HepG2 (cell line): ENCODE results near the gene RCBTB2. TPM values are rescaled to one million over a fixed set of nuclear protein-coding genes. Genes with fewer than 3 reads are reported as not detected.

Source experiments
- ATAC-seq: fragments of 200-7000 bp; cut with Tn5 transposase; 3 replicates; pipeline ENCODE4 v1.9.1; 2020; ENCODE audit warnings: mild to moderate bottlenecking, moderate library complexity
- BruUV-seq: library from RNA; stranded (reverse); fragments of 400-500 nt; replicated peaks from 2 replicates; lab custom pipeline; 2021; lab: Mats Ljungman, UMichigan
- CTCF ChIA-PET: fragments of 300-600 bp; formaldehyde crosslinking; extraction: SDS; loops from one replicate; lab custom pipeline; 2021; ENCODE audit warnings: low total read pairs, inconsistent platforms, low intra/inter-chr PET ratio; lab: Yijun Ruan, JAX
- POLR2A ChIA-PET: fragments of 350-600 bp; sonication (Branson Sonifier 250); formaldehyde crosslinking; loops from one replicate; lab custom pipeline; 2020; ENCODE audit warnings: antibody characterized with exemption, inconsistent platforms; lab: Yijun Ruan, JAX
- DNase-seq: peaks from one replicate; pipeline ENCODE4 v3.0.0-alpha.2; 2015; ENCODE audit warnings: low spot score
- FAIRE-seq: peaks from 3 replicates; lab custom pipeline; 2011; peaks lifted over from hg19 to GRCh38; lab: Jason Lieb, UNC
- H2AFZ ChIP-seq: one replicate; pipeline ENCODE4 v1.6.1; 2011; ENCODE audit warnings: low read length, inconsistent platforms
- H3K27ac ChIP-seq: fragments of 300-600 bp; 3 replicates; pipeline ENCODE4 v1.8.0; 2011; ENCODE audit warnings: mixed run types, mild to moderate bottlenecking, mixed read lengths, low read length, inconsistent platforms; ENCODE audit not compliant: insufficient read depth; ENCODE audit errors: extremely low read length
- H3K27me3 ChIP-seq, 2 experiments: fragments of 200-600 bp in 1 of 2; 2 replicates in 1 of 2; 3 replicates in 1 of 2; pipeline versions ENCODE4 v1.6.0 to v1.8.0; 2011; ENCODE audit warnings: low read length in 2 of 2, mild to moderate bottlenecking in 2 of 2, moderate library complexity in 2 of 2, inconsistent platforms in 1 of 2; ENCODE audit not compliant: insufficient read depth in 2 of 2, control insufficient read depth in 1 of 2
- H3K36me3 ChIP-seq, 2 experiments: fragments of 200-600 bp in 1 of 2; replicated peaks in 1 of 2; 2 replicates in 1 of 2; 3 replicates in 1 of 2; pipeline versions ENCODE4 v1.5.1 to v1.8.0; 2011; ENCODE audit warnings: low read length in 2 of 2, inconsistent platforms in 1 of 2; ENCODE audit not compliant: insufficient read depth in 2 of 2, control insufficient read depth in 1 of 2
- H3K4me1 ChIP-seq: 2 replicates; pipeline ENCODE4 v1.5.1; 2012; ENCODE audit warnings: low read length, inconsistent platforms; ENCODE audit not compliant: insufficient read depth
- H3K4me2 ChIP-seq: 2 replicates; pipeline ENCODE4 v1.6.0; 2011; ENCODE audit warnings: low read depth, low read length, inconsistent platforms
- H3K4me3 ChIP-seq, 3 experiments: fragments of 200-600 bp in 1 of 3; sonication (generic), shearing (Covaris generic) in 1 of 3; replicated peaks in 1 of 3; 2 replicates each; pipeline ENCODE4 v1.5.1; 2011 to 2016; ENCODE audit warnings: low read length in 3 of 3, inconsistent platforms in 2 of 3, low read depth in 2 of 3, mild to moderate bottlenecking in 2 of 3, control low read depth in 1 of 3, mixed read lengths in 1 of 3; ENCODE audit not compliant: insufficient read depth in 1 of 3
- H3K79me2 ChIP-seq: one replicate; pipeline ENCODE4 v1.6.1; 2011; ENCODE audit warnings: low read length, inconsistent platforms; ENCODE audit not compliant: insufficient read depth
- H3K9ac ChIP-seq: 2 replicates; pipeline ENCODE4 v1.6.0; 2011; ENCODE audit warnings: mild to moderate bottlenecking, low read depth, low read length, inconsistent platforms; ENCODE audit not compliant: insufficient read depth
- H3K9me3 ChIP-seq: 2 replicates; pipeline ENCODE4 v1.5.1; 2012; ENCODE audit warnings: mild to moderate bottlenecking, low read length
- H4K20me1 ChIP-seq: 2 replicates; pipeline ENCODE4 v1.6.0; 2011; ENCODE audit warnings: inconsistent platforms, mild to moderate bottlenecking, low read length, moderate library complexity; ENCODE audit not compliant: insufficient read depth
- CREBL2 ChIP-seq: sonication (generic); formaldehyde crosslinking; IDR thresholded peaks from 2 replicates; pipeline ENCODE4 v1.8.1; 2023; ENCODE audit warnings: missing genetic modification reagents, mild to moderate bottlenecking, borderline replicate concordance
- EP300 ChIP-seq, 3 experiments: sonication (generic) in 1 of 3; formaldehyde crosslinking in 1 of 3; IDR thresholded peaks; 2 replicates each; pipeline versions ENCODE4 v1.5.1 to v1.6.1; 2011 to 2020; ENCODE audit warnings: low read depth in 2 of 3, low read length in 2 of 3, borderline replicate concordance in 1 of 3, improper control_type of control experiment in 1 of 3, mild to moderate bottlenecking in 1 of 3, missing genetic modification reagents in 1 of 3, moderate library complexity in 1 of 3
- HNRNPUL1 ChIP-seq: fragments of 200-400 bp; formaldehyde crosslinking; IDR thresholded peaks from 2 replicates; pipeline ENCODE4 v1.6.1; 2017; ENCODE audit warnings: low read depth, mild to moderate bottlenecking, low read length, moderate library complexity
- HOXA9 ChIP-seq: sonication (generic); formaldehyde crosslinking; IDR thresholded peaks from 2 replicates; pipeline ENCODE4 v1.8.1; 2022; ENCODE audit warnings: missing genetic modification reagents, mild to moderate bottlenecking, moderate library complexity, borderline replicate concordance
- MED13 ChIP-seq: sonication (generic); formaldehyde crosslinking; IDR thresholded peaks from 2 replicates; pipeline ENCODE4 v1.5.0; 2020; ENCODE audit warnings: missing genetic modification reagents
- MTF1 ChIP-seq: sonication (generic); formaldehyde crosslinking; IDR thresholded peaks from 2 replicates; pipeline ENCODE4 v1.5.0; 2020; ENCODE audit warnings: missing genetic modification reagents
- TBX3 ChIP-seq: fragments of 450-650 bp; IDR thresholded peaks from 2 replicates; pipeline ENCODE4 v1.6.1; 2017; ENCODE audit warnings: antibody characterized with exemption, mild to moderate bottlenecking, inconsistent platforms, borderline replicate concordance
- ZNF331 ChIP-seq: sonication (generic); formaldehyde crosslinking; IDR thresholded peaks from 2 replicates; pipeline ENCODE4 v1.4.0; 2020; ENCODE audit warnings: missing genetic modification reagents
- ZNF383 ChIP-seq: sonication (generic); formaldehyde crosslinking; IDR thresholded peaks from 2 replicates; pipeline ENCODE4 v1.4.0; 2020; ENCODE audit warnings: missing genetic modification reagents, mild to moderate bottlenecking, borderline replicate concordance
- ZNF703 ChIP-seq: sonication (generic); formaldehyde crosslinking; IDR thresholded peaks from 2 replicates; pipeline ENCODE4 v1.5.1; 2020; ENCODE audit warnings: missing genetic modification reagents, mild to moderate bottlenecking, moderate library complexity, borderline replicate concordance
- ZNF772 ChIP-seq: sonication (generic); formaldehyde crosslinking; IDR thresholded peaks from 2 replicates; pipeline ENCODE4 v1.5.0; 2020; ENCODE audit warnings: mild to moderate bottlenecking, missing genetic modification reagents
- WGBS: methylation state at CpG from one replicate; pipeline ENCODE4 v1.1.6; 2017; ENCODE audit warnings: low lambda C conversion rate; 5-methylcytosine and 5-hydroxymethylcytosine counted together
- in situ Hi-C: cut with HindIII; loops from 2 replicates; pipeline ENCODE4 v1.10.0; 2017; ENCODE audit warnings: low pct_unique_long_range_greater_than_20kb; ENCODE audit not compliant: extremely low pct_ligation_motif_present
- intact Hi-C: fragments of 100-400 bp; cut with micrococcal nuclease; formaldehyde crosslinking; loops from one replicate; pipeline ENCODE4 v1.10.0; 2022; ENCODE audit not compliant: unreplicated experiment
- polyA plus RNA-seq, 8 experiments: library from polyadenylated mRNA; depleted of rRNA in 3 of 8; stranded (reverse) in 7 of 8; unstranded in 1 of 8; fragments of >200 nt; fragmentation: Illumina TruSeq in 4 of 8; extraction: Trizol in 4 of 8; gene quantifications; 2 replicates each; pipeline versions ENCODE4 v1.2.1 to v1.2.3, GENCODE V29; 2011 to 2016; ENCODE audit warnings: low read depth in 4 of 8, missing spikeins in 1 of 8, mixed read lengths in 1 of 8; ENCODE audit not compliant: insufficient read depth in 1 of 8
- total RNA-seq, 5 experiments: library from RNA; depleted of rRNA; stranded (reverse); fragments of >200 nt; fragmentation: Illumina TruSeq; extraction: Trizol; gene quantifications; 2 replicates each; pipeline ENCODE4 v1.2.3, GENCODE V29; 2016; ENCODE audit warnings: low read depth in 1 of 5
- TF ChIP-seq, protein P1 (sequence below): sonication (generic); formaldehyde crosslinking; IDR thresholded peaks from 2 replicates; pipeline ENCODE4 v1.8.1; 2022; ENCODE audit warnings: mild to moderate bottlenecking, missing genetic modification reagents
- TF ChIP-seq, protein P2 (sequence below): sonication (generic); formaldehyde crosslinking; IDR thresholded peaks from 2 replicates; pipeline ENCODE4 v1.4.0; 2020; ENCODE audit warnings: low read depth, mild to moderate bottlenecking, missing genetic modification reagents

RCBTB2 gene
- total and polyA plus RNA-seq, 2 of the 13 experiments (the other 11 are each of a cell fraction or from before 2014, with no cell fraction given) = 1.9 to 2.7 TPM

DNA sequence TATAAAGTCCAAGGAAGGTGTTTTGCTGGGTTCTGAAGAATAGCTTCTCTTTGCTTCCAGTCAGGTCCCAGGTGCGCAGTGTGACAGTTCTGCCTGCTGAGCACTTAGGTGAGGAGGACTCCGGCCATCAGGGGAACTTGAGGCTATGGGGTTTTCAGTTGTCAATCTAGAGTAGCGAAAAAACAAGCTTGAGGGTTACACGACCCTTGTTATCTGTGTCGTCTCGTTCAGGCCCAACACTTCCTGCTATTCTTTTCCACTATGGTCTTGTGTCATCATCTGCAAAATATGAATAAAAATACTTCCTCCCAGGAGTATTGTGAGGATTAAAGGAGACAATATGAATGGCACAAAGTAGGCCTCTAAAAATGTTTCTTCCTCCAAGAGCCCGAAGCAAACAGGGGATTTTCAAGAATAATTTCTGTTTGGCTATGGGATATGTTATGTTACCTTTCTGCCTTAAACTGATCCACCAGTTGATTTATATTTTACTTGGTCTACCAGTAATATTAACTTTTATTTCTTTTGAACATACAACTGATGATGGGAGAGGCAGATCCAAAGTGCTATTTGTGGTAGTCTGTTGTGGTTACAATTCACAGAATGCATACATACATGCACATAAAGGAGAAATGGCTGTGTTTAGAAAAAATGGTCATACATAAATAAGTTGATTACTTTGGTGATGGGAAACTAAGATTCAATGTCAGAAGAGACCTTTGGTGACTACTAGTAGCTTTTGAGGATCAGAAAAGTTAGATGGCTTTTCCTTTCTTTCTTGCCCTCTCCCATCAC lies 40.5 kb upstream of the RCBTB2 start (continued):
- TF ChIP-seq MED13 (CRISPR knock-in tag) = no peak
- no peak for TF ChIP-seq ZNF383
- TF ChIP-seq HNRNPUL1 = no peak

DNA sequence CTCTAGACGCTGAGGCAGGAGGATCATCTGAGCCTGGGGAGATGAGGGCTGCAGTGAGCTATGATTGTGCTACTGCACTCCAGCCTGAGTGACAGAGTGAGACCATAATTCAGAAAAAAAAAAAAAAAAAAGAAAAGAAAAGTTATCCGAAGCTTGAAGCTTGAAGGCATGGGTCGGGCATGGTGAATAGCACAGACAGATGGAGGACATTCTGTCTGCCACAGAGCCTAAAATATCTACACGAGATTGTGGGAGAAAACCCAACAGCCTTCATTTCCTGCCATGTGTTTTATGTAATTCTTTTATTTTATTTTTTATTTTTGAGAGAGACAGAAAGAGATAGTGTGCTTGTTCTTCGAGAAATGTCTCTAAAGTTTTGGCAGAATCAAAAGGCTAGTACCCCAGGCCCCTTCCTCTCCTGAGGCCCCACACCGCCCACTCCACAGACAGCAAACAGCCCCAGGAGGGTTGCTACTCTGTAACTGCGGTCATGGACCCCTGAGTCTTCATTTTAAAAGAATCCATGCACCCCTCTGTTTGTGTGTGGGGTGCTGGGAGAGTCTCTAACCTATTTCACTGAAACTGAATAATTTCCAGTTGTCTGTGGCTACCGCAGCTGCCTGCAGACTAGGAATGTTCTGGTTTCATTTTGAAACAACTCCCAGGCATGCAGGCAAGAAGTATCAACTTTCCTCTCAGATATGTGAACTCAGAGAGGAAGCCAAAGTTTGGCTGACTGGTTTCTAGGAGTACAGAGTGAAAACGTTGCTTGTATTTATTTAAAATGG lies 38.4 kb upstream of the RCBTB2 start:
- FAIRE-seq (no peak), DNase-seq (no peak), ATAC-seq (no peak; the same call in 2 of the 3 replicates)
- Histone ChIP-seq H3K4me1 (peaks cover 61% of the 10 kb centered on the region), H3K27ac (no peak overlapping the region), H4K20me1 (no peaks in the 10 kb centered on the region), H3K4me3 (no peak overlapping the region), H3K36me3 (no peaks in the 10 kb centered on the region), H3K27me3 (no peaks in the 10 kb centered on the region), H3K9ac (0 out of 2 replicates have a peak overlapping the region, but pooled peaks have one; percentile 4), H2AFZ (no peak overlapping the region), H3K4me2 (0 out of 2 replicates have a peak overlapping the region, but pooled peaks have one; percentile 21), H3K9me3 (no peaks in the 10 kb centered on the region), H3K79me2 (no peaks in the 10 kb centered on the region)
- 66% methylated on average over 9 of the region's 9 CpGs for WGBS
- intact Hi-C loops (loop anchor here (10.0 kb wide), 1 partner anchor 167 kb away; no protein-coding TSS in a partner anchor), in situ Hi-C loops (no loop called here)
- CTCF ChIA-PET = no interaction called here
- POLR2A ChIA-PET = no interaction called here
- TF ChIP-seq, protein P1, sequence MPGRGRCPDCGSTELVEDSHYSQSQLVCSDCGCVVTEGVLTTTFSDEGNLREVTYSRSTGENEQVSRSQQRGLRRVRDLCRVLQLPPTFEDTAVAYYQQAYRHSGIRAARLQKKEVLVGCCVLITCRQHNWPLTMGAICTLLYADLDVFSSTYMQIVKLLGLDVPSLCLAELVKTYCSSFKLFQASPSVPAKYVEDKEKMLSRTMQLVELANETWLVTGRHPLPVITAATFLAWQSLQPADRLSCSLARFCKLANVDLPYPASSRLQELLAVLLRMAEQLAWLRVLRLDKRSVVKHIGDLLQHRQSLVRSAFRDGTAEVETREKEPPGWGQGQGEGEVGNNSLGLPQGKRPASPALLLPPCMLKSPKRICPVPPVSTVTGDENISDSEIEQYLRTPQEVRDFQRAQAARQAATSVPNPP = no peak
- no peak for TF ChIP-seq CREBL2 (CRISPR knock-in tag)
- no peak for TF ChIP-seq ZNF331 (CRISPR knock-in tag)
- no peak for TF ChIP-seq TBX3
- no peak for TF ChIP-seq ZNF772 (CRISPR knock-in tag)
- no peak for TF ChIP-seq ZNF703 (CRISPR knock-in tag)
- no peak for TF ChIP-seq EP300 (IDR thresholded peaks at IDR 0.05; ENCODE audit: low read depth in 2 of 2, low read length in 2 of 2)
- no peak for TF ChIP-seq EP300 (CRISPR knock-in tag; IDR thresholded peaks at IDR 0.05; ENCODE audit: borderline replicate concordance)
- TF ChIP-seq, protein P2, sequence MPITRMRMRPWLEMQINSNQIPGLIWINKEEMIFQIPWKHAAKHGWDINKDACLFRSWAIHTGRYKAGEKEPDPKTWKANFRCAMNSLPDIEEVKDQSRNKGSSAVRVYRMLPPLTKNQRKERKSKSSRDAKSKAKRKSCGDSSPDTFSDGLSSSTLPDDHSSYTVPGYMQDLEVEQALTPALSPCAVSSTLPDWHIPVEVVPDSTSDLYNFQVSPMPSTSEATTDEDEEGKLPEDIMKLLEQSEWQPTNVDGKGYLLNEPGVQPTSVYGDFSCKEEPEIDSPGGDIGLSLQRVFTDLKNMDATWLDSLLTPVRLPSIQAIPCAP (CRISPR knock-in tag) = no peak
- no peak for TF ChIP-seq HOXA9 (CRISPR knock-in tag)
- no peak for TF ChIP-seq MTF1 (CRISPR knock-in tag)
- BruUV-seq = no TSS peak
